GM12878 (cell line): ENCODE data around the gene MS4A14. TPM values are rescaled to one million over a fixed set of nuclear protein-coding genes. Genes with fewer than 3 reads are reported as not detected.
A peak's percentile ranks its signal among the peaks of the same experiment; 100 is the strongest.
"Not testable (repeated sequence)": the region's sequence is repeated elsewhere in the genome, so short reads cannot be mapped to it uniquely, and the experiment has no call there.

ENCODE experiments used
- ATAC-seq: fragments of 200-7000 bp; cut with Tn5 transposase; 3 replicates; pipeline ENCODE4 v1.9.1; 2020; ENCODE audit warnings: mild to moderate bottlenecking, moderate library complexity
- BruUV-seq: library from RNA; stranded (reverse); fragments of 400-500 nt; replicated peaks from 2 replicates; lab custom pipeline; 2021; lab: Mats Ljungman, UMichigan
- CTCF ChIA-PET: fragments of 300-600 bp; sonication (Branson Sonifier 250); formaldehyde crosslinking; extraction: SDS; loops from one replicate; lab custom pipeline; 2021; ENCODE audit warnings: inconsistent platforms; lab: Yijun Ruan, JAX
- POLR2A ChIA-PET: fragments of 350-600 bp; formaldehyde crosslinking; extraction: SDS; loops from one replicate; lab custom pipeline; 2021; ENCODE audit warnings: inconsistent platforms; lab: Charles Lee
- RAD21 ChIA-PET: fragments of 300-600 bp; sonication (Branson Sonifier 250); formaldehyde crosslinking; loops from one replicate; lab custom pipeline; 2023; ENCODE audit warnings: antibody characterized with exemption; ENCODE audit not compliant: unreplicated experiment; lab: Charles Lee
- SMC1A ChIA-PET: fragments of 300-600 bp; sonication (Branson Sonifier 250); formaldehyde crosslinking; loops from one replicate; lab custom pipeline; 2023; ENCODE audit not compliant: unreplicated experiment, uncharacterized antibody; lab: Charles Lee
- DNase-seq: peaks from one replicate; pipeline ENCODE4 v3.0.0-alpha.2; 2011; ENCODE audit warnings: low read depth, low spot score
- FAIRE-seq: peaks from 3 replicates; lab custom pipeline; 2011; peaks lifted over from hg19 to GRCh38; lab: Jason Lieb, UNC
- H2AFZ ChIP-seq: 2 replicates; pipeline ENCODE4 v1.6.0; 2011; ENCODE audit warnings: low read depth, low read length, control low read depth; ENCODE audit not compliant: control insufficient read depth
- H3K27ac ChIP-seq: 2 replicates; pipeline ENCODE4 v1.5.1; 2011; ENCODE audit warnings: control low read depth; ENCODE audit not compliant: control insufficient read depth, insufficient read depth
- H3K27me3 ChIP-seq, 2 experiments: replicated peaks in 1 of 2; 2 replicates each; pipeline versions ENCODE4 v1.6.0 to v1.6.1; 2011; ENCODE audit warnings: low read length in 1 of 2; ENCODE audit not compliant: control insufficient read depth in 2 of 2, insufficient read depth in 2 of 2
- H3K36me3 ChIP-seq, 2 experiments: 2 replicates each; pipeline ENCODE4 v1.5.1; 2011; ENCODE audit warnings: low read length in 1 of 2; ENCODE audit not compliant: control insufficient read depth in 2 of 2, insufficient read depth in 2 of 2
- H3K4me1 ChIP-seq: 2 replicates; pipeline ENCODE4 v1.6.1; 2011; ENCODE audit warnings: mild to moderate bottlenecking, low read length, moderate library complexity, mixed read lengths; ENCODE audit not compliant: control insufficient read depth, insufficient read depth
- H3K4me2 ChIP-seq: 2 replicates; pipeline ENCODE4 v1.6.0; 2011; ENCODE audit warnings: control low read depth; ENCODE audit not compliant: control insufficient read depth, insufficient read depth
- H3K4me3 ChIP-seq: fragments of 200-600 bp; sonication (generic); 2 replicates; pipeline ENCODE4 v1.5.1; 2016
- H3K79me2 ChIP-seq: 2 replicates; pipeline ENCODE4 v1.6.0; 2011; ENCODE audit warnings: low read length; ENCODE audit not compliant: control insufficient read depth, insufficient read depth
- H3K9ac ChIP-seq: 2 replicates; pipeline ENCODE4 v1.8.0; 2011; ENCODE audit warnings: low read length, control low read depth, mixed read lengths; ENCODE audit not compliant: control insufficient read depth, insufficient read depth
- H3K9me3 ChIP-seq: replicated peaks from 3 replicates; pipeline ENCODE4 v1.5.1; 2011; ENCODE audit warnings: mild to moderate bottlenecking, low read length; ENCODE audit not compliant: control insufficient read depth, insufficient read depth
- H4K20me1 ChIP-seq: 2 replicates; pipeline ENCODE4 v1.6.0; 2011; ENCODE audit not compliant: control insufficient read depth, insufficient read depth
- MLLT1 ChIP-seq: fragments of 450-650 bp; IDR thresholded peaks from 2 replicates; pipeline ENCODE4 v1.6.1; 2016; ENCODE audit warnings: mild to moderate bottlenecking
- RAD21 ChIP-seq: IDR thresholded peaks from 2 replicates; pipeline ENCODE4 v1.6.1; 2011; ENCODE audit warnings: mild to moderate bottlenecking, low read depth, low read length, moderate library complexity; ENCODE audit not compliant: insufficient read depth
- SMC3 ChIP-seq: IDR thresholded peaks from 2 replicates; pipeline ENCODE4 v1.6.1; 2011; ENCODE audit warnings: low read length, improper control_type of control experiment, borderline replicate concordance
- YBX1 ChIP-seq: fragments of 450-650 bp; IDR thresholded peaks from 2 replicates; pipeline ENCODE4 v1.6.1; 2016; ENCODE audit warnings: antibody characterized with exemption
- ZBTB4 ChIP-seq: fragments of 450-650 bp; formaldehyde crosslinking; IDR thresholded peaks from 2 replicates; pipeline ENCODE4 v1.4.0; 2022; ENCODE audit warnings: mild to moderate bottlenecking, moderate library complexity
- ZNF207 ChIP-seq: fragments of 450-650 bp; IDR thresholded peaks from 2 replicates; pipeline ENCODE4 v1.6.1; 2014; ENCODE audit warnings: antibody characterized with exemption, mild to moderate bottlenecking, borderline replicate concordance
- ZNF592 ChIP-seq: fragments of 450-650 bp; IDR thresholded peaks from 2 replicates; pipeline ENCODE4 v1.6.1; 2017; ENCODE audit warnings: mild to moderate bottlenecking, moderate library complexity
- WGBS: methylation state at CpG from one replicate; pipeline ENCODE4 v1.1.6; 2016; ENCODE audit warnings: low lambda C conversion rate; ENCODE audit not compliant: insufficient replicate concordance, insufficient coverage; ENCODE audit errors: missing lambda C conversion rate; 5-methylcytosine and 5-hydroxymethylcytosine counted together
- in situ Hi-C: fragments of 300-500 bp; cut with MboI; formaldehyde crosslinking; loops from 9 replicates; pipeline ENCODE4 v1.14.3; 2018; ENCODE audit warnings: mixed read lengths
- intact Hi-C: fragments of 100-400 bp; cut with micrococcal nuclease; formaldehyde crosslinking; loops from one replicate; pipeline ENCODE4 v1.14.2; 2022; ENCODE audit not compliant: unreplicated experiment
- polyA plus RNA-seq, 11 experiments: library from polyadenylated mRNA; depleted of rRNA in 4 of 11; unstranded in 6 of 11; stranded (reverse) in 5 of 11; fragments of >200 nt; fragmentation: Nextera tagmentation in 4 of 11; fragmentation: Illumina TruSeq in 1 of 11; extraction: Ambion mirVana in 4 of 11; extraction: Trizol in 1 of 11; gene quantifications; 1 replicate in 1 of 11; 2 replicates in 10 of 11; pipeline versions ENCODE4 v1.2.1 to v1.2.3, GENCODE V29; 2011 to 2016; ENCODE audit warnings: inconsistent platforms in 2 of 11, missing spikeins in 2 of 11, low read depth in 1 of 11
- total RNA-seq, 4 experiments: library from RNA; depleted of rRNA in 3 of 4; stranded (reverse); fragments of >200 nt in 3 of 4; fragmentation: Illumina TruSeq in 1 of 4; extraction: Trizol in 1 of 4; gene quantifications; 2 replicates each; pipeline versions ENCODE4 v1.2.1 to v1.2.3, GENCODE V29; 2013 to 2021

MS4A14 gene
- total and polyA plus RNA-seq, 10 of the 15 experiments (the other 5 are each of a cell fraction or from before 2014, with no cell fraction given), result 0.13 to 1.0 (median 0.63) TPM; not detected in 1

GRCh38 chr11:60363542-60364470 is 32.5 kb upstream of the MS4A14 start (continued):
- TF ChIP-seq RAD21 (peak; percentile 95), ZNF207 (peak; percentile 53; the same call in 1 of the 2 replicates), SMC3 (peak; percentile 98), YBX1 (no peak)
- TF ChIP-seq, all 136 proteins: peak for 16

GRCh38 chr11:60366262-60366904 is 29.9 kb upstream of the MS4A14 start:
- in situ Hi-C loops, result loop anchor here (5.0 to 10.0 kb wide), 4 partner anchors 98 to 398 kb away; no protein-coding TSS in a partner anchor
- H3K9ac ChIP-seq, result not testable (repeated sequence)
- TF ChIP-seq ZBTB4 (CRISPR knock-in tag) (0 out of 2 replicates have a peak, but pooled peaks have one; percentile 20), MLLT1 (peak; percentile 64; the same call in 1 of the 2 replicates), ZNF592 (peak; percentile 79; the same call in 1 of the 2 replicates)

More at GRCh38 chr11:60366262-60366904, 29.9 kb upstream of the MS4A14 start:
- H4K20me1 ChIP-seq, H3K27me3 ChIP-seq, H3K36me3 ChIP-seq, H3K79me2 ChIP-seq, H2AFZ ChIP-seq, H3K4me2 ChIP-seq, H3K4me3 ChIP-seq, FAIRE-seq, intact Hi-C loops, DNase-seq, ATAC-seq, BruUV-seq, H3K9me3 ChIP-seq: not testable (repeated sequence)
- WGBS, result 82% methylated on average over 15 of the region's 15 CpGs
- ChIA-PET RAD21 (interaction anchor here (1.0 to 6.7 kb wide), 11 partner anchors 11 to 397 kb away, joined by 4 to 195 read pairs (median 11); partner anchors contain the start of genes MS4A1 and MS4A7), POLR2A (interaction anchor here (0.6 to 3.4 kb wide), 8 partner anchors 11 to 120 kb away, joined by 3 to 23 read pairs (median 4); partner anchors contain the start of genes MS4A1 and MS4A7), CTCF (interaction anchor here (0.7 to 8.3 kb wide), 18 partner anchors 12 to 411 kb away, joined by 3 to 190 read pairs (median 5); partner anchors contain the start of genes MS4A1 and MS4A7), SMC1A (interaction anchor here (0.9 to 11.3 kb wide), 22 partner anchors 14 to 399 kb away, joined by 3 to 298 read pairs (median 4); partner anchors contain the start of genes MS4A1, MS4A14 and MS4A7)
- peak overlapping the region; percentile 65 for H3K27ac ChIP-seq
- H3K4me1 ChIP-seq, result peaks cover 14% of the 10 kb centered on the region; the same call in 1 of the 2 replicates
